Neutrophil (primary cell): ENCODE results near the gene NDRG4.

Experiments used
- H3K27ac ChIP-seq: fragments of 200-600 bp; sonication (generic); 2 replicates; pipeline ENCODE4 v1.5.1; 2016; ENCODE audit warnings: mild to moderate bottlenecking, moderate library complexity
- H3K27me3 ChIP-seq: fragments of 200-600 bp; sonication (generic); 2 replicates; pipeline ENCODE4 v1.6.0; 2016; ENCODE audit warnings: mild to moderate bottlenecking
- H3K36me3 ChIP-seq: fragments of 200-600 bp; sonication (generic); 2 replicates; pipeline ENCODE4 v1.5.1; 2017
- H3K4me1 ChIP-seq, 2 experiments: fragments of 200-600 bp in 1 of 2; sonication (generic) in 1 of 2; 1 replicate in 1 of 2; 2 replicates in 1 of 2; pipeline versions ENCODE4 v1.5.1 to v1.6.1; 2013 to 2016; ENCODE audit warnings: low read depth in 1 of 2, low read length in 1 of 2, mild to moderate bottlenecking in 1 of 2, moderate library complexity in 1 of 2; ENCODE audit not compliant: control insufficient read depth in 1 of 2, insufficient read depth in 1 of 2
- H3K4me3 ChIP-seq, 2 experiments: fragments of 200-600 bp in 1 of 2; sonication (generic) in 1 of 2; 1 replicate in 1 of 2; 2 replicates in 1 of 2; pipeline ENCODE4 v1.5.1; 2013 to 2016; ENCODE audit warnings: low read depth in 1 of 2, low read length in 1 of 2, mild to moderate bottlenecking in 1 of 2, moderate library complexity in 1 of 2
- H3K9me3 ChIP-seq: fragments of 200-600 bp; sonication (generic); 2 replicates; pipeline ENCODE4 v1.5.1; 2016
- CTCF ChIP-seq: fragments of 200-600 bp; sonication (generic); IDR thresholded peaks from 2 replicates; pipeline ENCODE4 v1.5.1; 2016; ENCODE audit warnings: antibody characterized with exemption

NDRG4 gene

GRCh38 chr16:58506241-58507194 lies 6.6 kb downstream of the NDRG4 start:
- no peak for TF ChIP-seq CTCF
- H3K27me3 ChIP-seq, result peaks cover 30% of the 10 kb centered on the region
- H3K9me3 ChIP-seq, result no peaks in the 10 kb centered on the region
- peaks cover 0 to 1% of the 10 kb centered on the region in 2 experiments for H3K4me1 ChIP-seq
- H3K4me3 ChIP-seq, result no peak overlapping the region
- H3K27ac ChIP-seq, result no peak overlapping the region
- H3K36me3 ChIP-seq, result no peaks in the 10 kb centered on the region

DNA sequence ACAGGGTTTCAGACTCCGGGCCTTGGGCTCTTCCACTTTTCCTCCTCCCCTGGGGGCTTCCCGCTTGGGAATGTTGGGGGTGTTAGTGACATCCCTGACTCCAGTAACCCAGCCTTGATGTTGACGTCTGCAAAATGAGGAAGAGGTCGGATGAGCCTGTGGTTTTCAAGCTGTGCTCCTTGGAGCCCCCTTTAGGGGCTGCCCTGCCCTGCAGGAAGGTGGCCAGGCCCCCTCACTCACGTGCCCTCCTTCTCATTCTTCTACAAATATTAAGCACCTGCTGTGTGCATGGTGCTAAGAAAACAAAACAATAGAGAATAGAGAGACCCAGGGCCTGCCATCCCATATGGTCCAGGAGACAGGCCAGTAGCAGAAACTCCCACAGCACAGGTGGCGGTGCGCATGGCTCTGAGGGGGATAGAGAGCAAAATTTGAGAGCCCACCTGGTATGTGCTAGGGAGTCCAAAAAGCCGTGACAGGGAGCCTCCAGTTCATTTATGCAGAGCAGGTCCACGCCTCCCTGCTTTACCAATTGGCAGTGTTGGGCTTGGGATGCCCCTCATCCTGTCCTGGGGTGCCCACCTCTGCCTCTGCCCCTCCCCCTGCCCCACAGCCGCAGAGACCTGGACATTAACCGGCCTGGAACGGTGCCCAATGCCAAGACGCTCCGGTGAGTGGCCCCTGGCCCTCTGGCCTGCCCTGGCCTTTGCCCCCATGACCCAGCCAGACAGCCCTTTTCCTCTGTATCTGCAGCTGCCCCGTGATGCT lies 7.4 kb downstream of the NDRG4 start:
- Histone ChIP-seq H3K27me3 (peaks cover 21% of the 10 kb centered on the region), H3K36me3 (no peaks in the 10 kb centered on the region), H3K4me3 (no peak overlapping the region), H3K9me3 (no peaks in the 10 kb centered on the region), H3K27ac (no peak overlapping the region), H3K4me1 (no peaks in the 10 kb centered on the region)
- no peak for TF ChIP-seq CTCF

- Histone ChIP-seq H3K27ac (no peak overlapping the region), H3K36me3 (no peaks in the 10 kb centered on the region), H3K4me1 (no peaks in the 10 kb centered on the region), H3K27me3 (peaks cover 14% of the 10 kb centered on the region), H3K9me3 (no peaks in the 10 kb centered on the region), H3K4me3 (no peak overlapping the region)
- no peak for TF ChIP-seq CTCF
Measured at GRCh38 chr16:58507963-58508670, 8.2 kb downstream of the NDRG4 start.

- Histone ChIP-seq H3K36me3 (no peaks in the 10 kb centered on the region), H3K4me3 (no peak overlapping the region), H3K4me1 (no peaks in the 10 kb centered on the region), H3K27me3 (peaks cover 7% of the 10 kb centered on the region), H3K27ac (no peak overlapping the region), H3K9me3 (no peaks in the 10 kb centered on the region)
- TF ChIP-seq CTCF, result no peak
Measured at GRCh38 chr16:58508671-58509251, 8.8 kb downstream of the NDRG4 start.
